SKM-1 (cell line): ENCODE results near the gene JMJD7.

Experiments used
- DNase-seq: peaks from one replicate; lab custom pipeline; 2025; ENCODE audit not compliant: unreplicated experiment; lab: John Stamatoyannopoulos, UW

Gene JMJD7

GRCh38 chr15:41842229-41842628, 14.3 kb downstream of the JMJD7 start:
- no peak for DNase-seq

GRCh38 chr15:41843571-41843970, 15.7 kb downstream of the JMJD7 start:
- DNase-seq: no peak

- DNase-seq: no peak
Observed at GRCh38 chr15:41844814-41845213, 16.9 kb downstream of the JMJD7 start.

GRCh38 chr15:41847206-41847605, 19.3 kb downstream of the JMJD7 start:
- no peak for DNase-seq

- DNase-seq: no peak
Observed at GRCh38 chr15:41847981-41848380, 20.1 kb downstream of the JMJD7 start.

- DNase-seq: no peak
Observed at GRCh38 chr15:41848631-41849030, 20.7 kb downstream of the JMJD7 start.

- no peak for DNase-seq
Observed at GRCh38 chr15:41849204-41849603, 21.3 kb downstream of the JMJD7 start.

GRCh38 chr15:41849861-41850260, 22.0 kb downstream of the JMJD7 start:
- no peak for DNase-seq

- DNase-seq: no peak
Observed at GRCh38 chr15:41850482-41851166, 22.7 kb downstream of the JMJD7 start.

GRCh38 chr15:41851167-41851523, 23.3 kb downstream of the JMJD7 start:
- DNase-seq: no peak

- DNase-seq: no peak
Observed at GRCh38 chr15:41851755-41852370, 24.0 kb downstream of the JMJD7 start.

- no peak for DNase-seq
Observed at GRCh38 chr15:41852736-41853590, 25.1 kb downstream of the JMJD7 start.

GRCh38 chr15:41853831-41854230, 25.9 kb downstream of the JMJD7 start:
- DNase-seq: no peak

GRCh38 chr15:41854443-41854842, 26.6 kb downstream of the JMJD7 start:
- no peak for DNase-seq

- DNase-seq: no peak
Observed at GRCh38 chr15:41855261-41855961, 27.5 kb downstream of the JMJD7 start.

- no peak for DNase-seq
Observed at GRCh38 chr15:41856262-41856661, 28.4 kb downstream of the JMJD7 start.

- DNase-seq: no peak
Observed at GRCh38 chr15:41856716-41857115, 28.8 kb downstream of the JMJD7 start.

GRCh38 chr15:41857316-41857715, 29.4 kb downstream of the JMJD7 start:
- no peak for DNase-seq

- no peak for DNase-seq
Observed at GRCh38 chr15:41858756-41859155, 30.9 kb downstream of the JMJD7 start.

GRCh38 chr15:41860049-41860828, 32.3 kb downstream of the JMJD7 start:
- DNase-seq: peak; percentile 14
